Stimulated activated CD8-positive, alpha-beta memory T cell treated with anti-CD3 and anti-CD28 coated beads, Interleukin-12 subunit alpha, Interleukin-12 subunit beta, amount 100 ng/mL, for 24 hours (primary cell): Measurements from ENCODE around the gene ALKBH2.

Experiments used
- DNase-seq: peaks from one replicate; pipeline ENCODE4 v3.0.0-alpha.2; 2020; ENCODE audit errors: extremely low read depth

Gene ALKBH2

GRCh38 chr12:109093022-109093918, at the start of gene ALKBH2:
Gene ALKBH2, minus strand, starts transcription at chr12:109093472. Its CDS starts 686 bp downstream, at chr12:109092786.
- peak; percentile 93 for DNase-seq

- no peak for DNase-seq
Measured at GRCh38 chr12:109140560-109140959, 47.3 kb upstream of the ALKBH2 start.

DNA sequence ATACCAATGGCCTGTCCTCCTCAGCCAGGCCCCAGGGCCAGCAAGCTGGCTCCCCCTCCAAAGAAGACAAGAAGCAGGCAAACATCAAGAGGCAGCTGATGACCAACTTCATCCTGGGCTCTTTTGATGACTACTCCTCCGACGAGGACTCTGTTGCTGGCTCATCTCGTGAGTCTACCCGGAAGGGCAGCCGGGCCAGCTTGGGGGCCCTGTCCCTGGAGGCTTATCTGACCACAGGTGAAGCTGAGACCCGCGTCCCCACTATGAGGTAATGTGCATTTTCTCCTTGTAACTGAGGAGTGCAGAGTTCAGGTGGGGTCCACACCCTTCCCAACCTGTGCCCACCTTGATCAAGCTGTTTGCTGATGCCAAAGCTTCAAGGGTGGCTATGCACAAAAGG, 46.5 kb upstream of the ALKBH2 start:
- no peak for DNase-seq

DNA sequence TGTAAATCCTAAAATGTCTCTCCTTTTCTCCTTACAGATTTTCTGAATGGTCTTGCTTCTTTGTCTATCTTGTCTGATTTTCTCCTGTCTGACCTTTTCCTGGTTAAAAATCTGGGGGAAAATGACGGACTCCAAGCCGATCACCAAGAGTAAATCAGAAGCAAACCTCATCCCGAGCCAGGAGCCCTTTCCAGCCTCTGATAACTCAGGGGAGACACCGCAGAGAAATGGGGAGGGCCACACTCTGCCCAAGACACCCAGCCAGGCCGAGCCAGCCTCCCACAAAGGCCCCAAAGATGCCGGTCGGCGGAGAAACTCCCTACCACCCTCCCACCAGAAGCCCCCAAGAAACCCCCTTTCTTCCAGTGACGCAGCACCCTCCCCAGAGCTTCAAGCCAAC, 46.1 kb upstream of the ALKBH2 start:
- no peak for DNase-seq

DNA sequence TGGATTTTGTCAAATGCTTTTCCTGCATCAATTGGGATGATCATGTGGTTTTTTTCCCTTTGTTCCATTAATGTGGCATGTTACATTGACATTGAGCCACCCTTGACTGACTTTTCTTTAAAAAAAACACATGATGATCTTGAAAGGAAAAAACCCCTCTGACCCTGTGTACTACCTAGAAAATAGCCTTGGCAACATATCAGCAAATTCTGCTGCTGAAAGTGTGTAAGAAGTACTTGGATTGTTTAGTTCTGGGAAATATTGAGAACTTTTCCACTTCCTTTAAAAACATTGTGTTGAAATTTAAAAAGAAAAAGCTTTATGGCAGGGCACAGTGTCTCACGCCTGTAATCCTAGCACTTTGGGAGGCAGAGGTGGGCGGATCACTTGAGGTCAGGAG, 43.8 kb upstream of the ALKBH2 start:
- DNase-seq: no peak

DNA sequence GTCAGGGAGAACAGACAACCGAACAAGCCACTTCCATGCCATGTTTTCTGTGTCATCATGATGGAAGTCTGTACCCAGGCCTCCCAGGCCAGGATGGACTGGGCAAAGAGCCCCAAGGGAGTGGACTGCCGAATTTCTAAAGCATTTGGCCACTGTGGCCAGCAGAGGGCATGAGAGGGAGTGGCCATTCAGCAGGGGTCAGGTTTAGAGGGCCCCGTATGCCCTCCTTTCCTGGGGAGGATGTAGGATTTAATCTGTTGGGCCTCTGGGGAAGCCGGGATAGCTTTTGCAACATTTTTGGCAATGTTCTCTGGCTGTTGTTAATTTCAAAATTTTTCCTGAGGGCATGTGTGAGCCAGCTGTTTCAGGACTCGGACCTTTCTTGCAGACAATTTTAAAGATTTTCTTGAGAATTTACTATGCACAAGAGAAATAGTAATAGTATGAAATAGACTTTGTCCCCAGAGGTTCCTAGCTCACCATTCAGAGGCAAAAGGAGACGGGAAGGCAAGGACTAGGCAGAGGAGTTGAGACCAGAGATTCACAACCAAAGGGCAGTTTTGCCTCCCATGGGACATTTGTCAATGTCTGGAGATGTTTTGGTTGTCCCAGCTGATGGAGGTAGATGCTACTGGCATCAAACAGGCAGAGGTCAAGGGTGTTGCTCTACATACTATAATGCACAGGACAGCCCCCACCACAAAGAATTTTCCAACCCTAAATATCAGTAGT, 41.1 kb upstream of the ALKBH2 start:
- no peak for DNase-seq

GRCh38 chr12:109131154-109132050, 38.1 kb upstream of the ALKBH2 start:
- no peak for DNase-seq

DNA sequence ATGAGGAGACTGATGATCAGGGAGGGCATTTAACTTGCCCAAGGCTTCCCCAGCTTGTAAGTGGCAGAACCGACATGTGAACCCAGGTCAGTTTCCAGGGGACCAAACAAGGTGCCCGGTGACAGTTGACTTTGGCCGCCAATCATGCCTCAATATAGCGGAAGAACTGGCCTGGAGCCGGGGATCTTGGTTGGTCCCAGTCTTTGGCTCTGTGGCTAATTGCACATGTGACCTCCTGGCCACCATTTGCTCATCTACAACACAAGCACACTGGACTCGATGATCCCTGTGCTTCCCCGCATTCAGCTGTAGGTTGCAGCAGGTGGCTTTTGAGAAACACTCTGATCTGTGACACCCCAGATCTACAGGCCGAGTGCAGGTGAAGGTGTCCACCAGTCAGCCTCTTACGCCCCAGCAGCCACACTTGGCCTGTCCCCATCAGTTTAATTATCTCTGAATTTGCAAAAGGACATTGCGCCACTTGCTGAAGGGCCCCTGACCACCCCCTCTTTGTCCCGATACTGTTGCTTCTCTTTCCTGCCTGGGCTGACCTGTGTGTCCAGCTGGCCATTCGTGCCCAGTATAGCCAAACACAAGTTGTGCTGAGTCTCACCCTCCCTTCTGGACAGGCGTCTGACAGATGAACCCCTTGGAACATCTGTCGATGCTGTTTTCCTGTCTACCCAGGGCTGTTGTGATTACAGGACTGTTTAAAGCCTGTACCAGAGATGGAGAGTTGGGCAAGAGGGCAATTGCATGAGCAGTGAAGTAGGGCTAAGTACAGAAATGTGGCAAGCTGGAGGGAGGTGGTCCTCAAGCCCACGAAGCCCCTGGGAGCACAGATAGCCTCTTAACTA, 37.3 kb upstream of the ALKBH2 start:
- DNase-seq: no peak

DNA sequence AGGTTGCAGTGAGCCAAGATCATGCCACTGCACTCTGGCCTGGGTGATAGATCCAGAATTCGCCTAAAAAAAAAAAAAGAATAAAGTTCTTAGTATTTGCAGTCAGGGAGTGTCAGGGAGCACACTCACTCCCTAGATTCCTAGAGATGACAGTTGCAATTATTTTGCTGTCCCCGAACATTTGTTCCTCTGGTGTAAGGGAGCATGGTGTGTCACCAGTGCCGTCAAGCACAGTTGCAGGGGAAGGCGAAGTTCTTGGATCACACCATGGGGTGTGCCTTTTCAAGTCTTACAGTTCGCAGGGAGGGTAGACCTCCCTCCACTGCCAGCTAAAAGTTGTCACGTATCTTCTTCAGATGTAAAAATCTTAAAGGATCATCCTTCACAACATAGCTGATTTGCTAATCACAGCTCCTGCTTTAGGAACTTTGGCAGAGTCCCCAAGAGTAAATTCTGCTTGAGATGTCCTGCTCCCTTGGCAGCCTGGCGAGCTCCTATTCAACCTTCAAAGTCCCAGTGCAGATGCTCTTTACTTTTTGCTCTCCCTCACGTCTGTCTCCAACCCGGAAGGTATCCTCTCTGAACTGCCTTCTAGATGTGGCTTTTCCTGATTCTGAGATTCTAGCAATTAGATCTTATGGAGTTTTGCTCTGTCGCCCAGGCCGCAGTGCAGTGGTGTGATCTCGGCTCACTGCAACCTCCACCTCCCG, 34.4 kb upstream of the ALKBH2 start:
- DNase-seq: no peak

DNA sequence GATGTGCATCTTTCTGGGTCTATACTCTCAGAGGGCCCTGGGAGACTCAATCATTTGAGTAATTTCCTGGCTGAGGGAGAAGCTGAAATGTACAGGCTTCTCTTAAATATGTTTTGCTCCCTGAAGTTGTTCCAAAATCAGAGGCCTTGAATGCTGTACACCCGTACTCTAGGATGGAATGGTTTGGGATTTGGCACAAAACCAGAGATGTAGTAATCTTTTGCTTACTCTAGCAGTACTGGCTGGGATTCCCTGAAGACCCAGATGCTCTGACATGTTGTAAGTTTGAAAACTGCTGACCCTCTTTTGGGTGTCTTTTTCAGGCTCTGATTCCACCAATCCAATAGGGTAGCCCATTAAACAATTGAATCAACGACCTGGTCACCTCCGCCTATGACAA, 33.5 kb upstream of the ALKBH2 start:
- no peak for DNase-seq

DNA sequence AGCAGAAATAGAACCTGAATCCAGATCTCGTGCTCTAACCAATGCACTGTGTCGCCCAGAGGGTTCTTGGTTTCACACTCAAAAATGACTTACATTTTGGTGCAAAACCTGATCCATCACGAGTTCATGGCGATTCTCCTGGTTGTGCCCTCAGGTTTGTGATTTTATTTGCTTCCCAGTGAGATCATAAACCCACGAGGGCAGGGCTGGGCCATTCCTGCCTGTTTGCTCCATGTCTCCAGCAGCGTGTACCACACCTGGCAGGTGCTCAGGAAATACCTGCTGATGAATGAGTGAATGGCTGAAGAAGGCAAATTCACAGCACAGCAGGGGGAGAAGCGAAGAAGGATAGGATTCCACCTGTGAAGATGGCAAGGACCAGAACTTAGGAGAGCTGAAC, 32.5 kb upstream of the ALKBH2 start:
- no peak for DNase-seq

- no peak for DNase-seq
Measured at GRCh38 chr12:109124878-109125648, 31.8 kb upstream of the ALKBH2 start.

DNA sequence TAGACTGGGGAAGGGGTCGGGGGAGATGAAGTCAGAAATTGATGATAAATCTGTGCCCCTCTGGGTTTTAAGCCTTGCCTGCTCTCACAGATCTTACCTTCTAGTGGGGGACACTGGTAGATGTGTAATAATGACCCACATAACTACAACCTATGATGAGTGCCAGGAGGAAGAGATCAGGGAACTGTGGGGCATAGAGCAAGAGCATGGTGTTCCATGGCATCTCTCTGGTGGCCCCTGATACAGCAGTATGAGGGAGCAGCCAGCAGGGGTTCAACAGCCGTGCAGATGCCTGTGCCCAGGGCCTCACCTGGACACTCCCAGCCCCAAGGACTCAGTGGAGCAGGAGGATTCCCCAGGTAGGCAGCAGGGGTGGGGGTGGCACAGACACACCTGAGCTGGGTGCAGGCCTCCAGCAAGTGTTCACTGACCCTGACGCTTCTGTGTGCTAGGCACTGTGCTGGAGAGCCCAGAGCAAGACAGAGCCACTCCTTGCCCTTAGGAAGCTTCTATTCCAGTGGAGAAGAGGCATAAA, 28.1 kb upstream of the ALKBH2 start:
- DNase-seq: no peak

DNA sequence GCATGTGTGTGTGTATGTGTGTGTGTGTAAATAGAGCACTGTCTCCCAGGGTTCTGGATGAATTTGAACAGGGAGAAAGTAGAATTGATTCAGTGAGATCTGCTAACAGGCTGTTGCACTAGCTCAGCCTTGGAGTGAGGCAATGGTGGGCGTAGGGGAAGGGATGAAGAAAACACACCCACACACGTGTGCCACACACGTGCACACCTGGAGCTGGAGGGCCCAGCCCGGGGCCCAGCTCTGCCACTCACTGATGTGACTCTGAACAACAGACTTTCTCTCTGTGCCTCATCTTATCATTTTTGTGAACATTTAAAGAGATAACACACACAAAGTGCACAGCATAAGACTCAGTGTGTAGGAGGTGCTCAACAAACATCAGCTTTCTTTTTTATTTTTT, 27.3 kb upstream of the ALKBH2 start:
- DNase-seq: no peak

DNA sequence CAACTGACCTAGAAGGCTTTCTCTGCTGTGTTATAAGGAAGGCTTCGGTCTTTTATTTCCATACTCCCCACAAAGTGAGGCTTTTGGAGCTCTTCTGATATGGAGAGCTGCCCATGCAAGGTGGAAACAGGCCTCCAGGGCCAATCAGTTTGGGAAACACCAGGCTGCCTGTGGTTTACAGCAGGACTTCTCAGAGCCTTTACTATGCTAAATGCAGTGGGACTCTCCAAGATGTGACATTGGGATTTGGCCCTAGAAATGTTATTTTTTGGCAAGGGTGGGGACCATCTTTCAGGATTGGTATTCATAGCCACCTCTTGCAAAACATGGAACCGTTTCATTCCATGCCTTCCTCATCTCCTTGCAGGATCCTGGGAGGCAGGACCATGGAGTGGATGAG, 26.8 kb upstream of the ALKBH2 start:
- no peak for DNase-seq

- no peak for DNase-seq
Measured at GRCh38 chr12:109116611-109116949, 23.3 kb upstream of the ALKBH2 start.

- DNase-seq: no peak
Measured at GRCh38 chr12:109115758-109116610, 22.7 kb upstream of the ALKBH2 start, which contains the start of gene ACACB. Gene ACACB, plus strand, starts transcription at chr12:109116587. Its CDS starts 22,819 bp downstream, at chr12:109139406.

GRCh38 chr12:109115404-109115757, 22.1 kb upstream of the ALKBH2 start:
- DNase-seq: no peak

DNA sequence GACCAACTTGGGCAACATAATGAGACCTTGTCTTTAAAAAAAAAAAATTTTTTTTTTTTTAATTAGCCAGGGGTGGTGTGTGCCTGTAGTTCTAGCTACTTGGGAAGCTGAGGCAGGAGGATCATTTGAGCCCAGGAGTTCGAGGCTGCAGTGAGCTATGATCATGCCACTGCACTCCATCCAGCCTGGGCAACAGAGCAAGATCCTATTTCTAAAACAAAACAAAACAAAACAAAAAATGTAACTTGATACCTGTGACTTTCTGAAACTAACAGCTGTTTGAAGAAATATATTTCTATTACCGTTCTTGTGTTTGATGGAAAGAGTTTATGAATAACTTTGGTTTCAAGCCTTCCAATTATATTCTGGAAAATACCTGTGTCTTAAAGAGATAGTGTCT, 21.4 kb upstream of the ALKBH2 start:
- no peak for DNase-seq
